Left renal pelvis (tissue), 4 donors: ENCODE measurements around the gene CRISPLD2. TPM values are rescaled to one million over a fixed set of nuclear protein-coding genes. Genes with fewer than 3 reads are reported as not detected.

Experiments used
- DNase-seq, 4 donors: peaks; one replicate each; pipeline ENCODE4 v3.0.0-alpha.2; 2013; ENCODE audit warnings: low read depth in 4 of 4, low spot score in 3 of 4
- polyA plus RNA-seq, 4 donors: library from polyadenylated mRNA; unstranded; fragments of 120-200 nt; gene quantifications; one replicate each; pipeline ENCODE4 v1.2.1, GENCODE V29; 2013; ENCODE audit not compliant: insufficient read length in 4 of 4

Gene CRISPLD2
- polyA plus RNA-seq, 4 donors: 6.8 to 9.9 (median 8.9) TPM

GRCh38 chr16:84838383-84838948 lies 18.7 kb downstream of the CRISPLD2 start:
- no peak for DNase-seq

- DNase-seq: no peak
These were observed 19.3 kb downstream of the CRISPLD2 start for GRCh38 chr16:84839054-84839453.

GRCh38 chr16:84839956-84840355 lies 20.2 kb downstream of the CRISPLD2 start:
- no peak for DNase-seq

- DNase-seq: no peak
These were observed 21.2 kb downstream of the CRISPLD2 start for GRCh38 chr16:84840687-84841627.

- DNase-seq: no peak
These were observed 22.1 kb downstream of the CRISPLD2 start for GRCh38 chr16:84841787-84842300.

GRCh38 chr16:84842516-84843148 lies 22.8 kb downstream of the CRISPLD2 start:
- DNase-seq: no peak

- DNase-seq: no peak
These were observed 23.6 kb downstream of the CRISPLD2 start for GRCh38 chr16:84843149-84844048.

GRCh38 chr16:84844049-84844350 lies 24.2 kb downstream of the CRISPLD2 start:
- DNase-seq: no peak

- no peak for DNase-seq
These were observed 25.0 kb downstream of the CRISPLD2 start for GRCh38 chr16:84844559-84845495.

GRCh38 chr16:84845496-84846002 lies 25.8 kb downstream of the CRISPLD2 start:
- DNase-seq: no peak

GRCh38 chr16:84847564-84848355 lies 28.0 kb downstream of the CRISPLD2 start:
- no peak for DNase-seq

GRCh38 chr16:84848986-84849634 lies 29.3 kb downstream of the CRISPLD2 start:
- DNase-seq: no peak

- no peak for DNase-seq
These were observed 30.0 kb downstream of the CRISPLD2 start for GRCh38 chr16:84849751-84850150.

GRCh38 chr16:84850714-84851113 lies 30.9 kb downstream of the CRISPLD2 start:
- no peak for DNase-seq

GRCh38 chr16:84851192-84852127 lies 31.7 kb downstream of the CRISPLD2 start:
- DNase-seq: no peak

- no peak for DNase-seq
These were observed 33.7 kb downstream of the CRISPLD2 start for GRCh38 chr16:84853534-84853933.

GRCh38 chr16:84854759-84855158 lies 35.0 kb downstream of the CRISPLD2 start:
- no peak for DNase-seq
